NCI-H146 (cell line): Measurements from ENCODE around the gene TELO2.
"Not testable (repeated sequence)": the region's sequence is repeated elsewhere in the genome, so short reads cannot be mapped to it uniquely, and the experiment has no call there.

Experiments
- DNase-seq: peaks from one replicate; lab custom pipeline; 2025; lab: John Stamatoyannopoulos, UW

Gene TELO2

GRCh38 chr16:1475552-1476114, 17.5 kb upstream of the TELO2 start:
- DNase-seq = no peak

GRCh38 chr16:1477033-1477432, 16.1 kb upstream of the TELO2 start:
- no peak for DNase-seq

- not testable (repeated sequence) for DNase-seq
Measured at GRCh38 chr16:1478937-1479336, 14.2 kb upstream of the TELO2 start.

GRCh38 chr16:1481906-1482835, 11.0 kb upstream of the TELO2 start:
- no peak for DNase-seq

GRCh38 chr16:1485847-1486496, 7.2 kb upstream of the TELO2 start:
- DNase-seq = no peak

GRCh38 chr16:1486551-1487390, 6.4 kb upstream of the TELO2 start:
- no peak for DNase-seq

GRCh38 chr16:1487395-1488053, 5.6 kb upstream of the TELO2 start:
- DNase-seq = no peak

GRCh38 chr16:1488054-1488601, 5.0 kb upstream of the TELO2 start:
- DNase-seq = no peak

GRCh38 chr16:1488619-1489018, 4.5 kb upstream of the TELO2 start, which contains the start of gene PTX4:
PTX4 (minus strand) TSS chr16:1488944; CDS start chr16:1488909, 35 bp downstream.
- no peak for DNase-seq

- DNase-seq = no peak
Measured at GRCh38 chr16:1489077-1489476, 4.1 kb upstream of the TELO2 start.

GRCh38 chr16:1491327-1491726, 1.8 kb upstream of the TELO2 start:
- no peak for DNase-seq

GRCh38 chr16:1492082-1492922, 858 bp upstream of the TELO2 start:
- DNase-seq = no peak

GRCh38 chr16:1493746-1494094, 560 bp downstream of the TELO2 start:
- DNase-seq = peak; percentile 39

GRCh38 chr16:1494129-1494640, 1.0 kb downstream of the TELO2 start:
- peak; percentile 21 for DNase-seq

GRCh38 chr16:1494711-1495110, 1.6 kb downstream of the TELO2 start:
- DNase-seq = no peak

GRCh38 chr16:1495211-1495888, 2.2 kb downstream of the TELO2 start:
- DNase-seq = no peak

GRCh38 chr16:1495889-1496262, 2.7 kb downstream of the TELO2 start:
- DNase-seq = no peak

- no peak for DNase-seq
Measured at GRCh38 chr16:1496464-1496863, 3.3 kb downstream of the TELO2 start.

GRCh38 chr16:1497014-1497598, 3.9 kb downstream of the TELO2 start:
- DNase-seq = no peak
